Adrenal gland (tissue), 5 donors: ENCODE data around the gene HSPA12B.

ENCODE experiments used
- POLR2A ChIP-seq, 2 donors: fragments of 450-650 bp; IDR thresholded peaks; one replicate each; pipeline ENCODE4 v1.6.1; 2017; ENCODE audit warnings: antibody characterized with exemption in 2 of 2, mild to moderate bottlenecking in 2 of 2, moderate library complexity in 1 of 2
- TF ChIP-seq, protein P1 (sequence below), 6 experiments: fragments of 450-650 bp in 4 of 6; fragments of 200-600 bp in 2 of 6; sonication (generic) in 1 of 6; IDR thresholded peaks; 1 replicate in 5 of 6; 2 replicates in 1 of 6; pipeline versions ENCODE4 v1.5.1 to v1.8.0; 2016 to 2021; ENCODE audit warnings: antibody characterized with exemption in 6 of 6, mild to moderate bottlenecking in 2 of 6, moderate library complexity in 1 of 6
- donor health status: DM: no; HTN: no; CAD: no.

- no peak for TF ChIP-seq POLR2A (IDR thresholded peaks at IDR 0.05)
- TF ChIP-seq, protein P1, sequence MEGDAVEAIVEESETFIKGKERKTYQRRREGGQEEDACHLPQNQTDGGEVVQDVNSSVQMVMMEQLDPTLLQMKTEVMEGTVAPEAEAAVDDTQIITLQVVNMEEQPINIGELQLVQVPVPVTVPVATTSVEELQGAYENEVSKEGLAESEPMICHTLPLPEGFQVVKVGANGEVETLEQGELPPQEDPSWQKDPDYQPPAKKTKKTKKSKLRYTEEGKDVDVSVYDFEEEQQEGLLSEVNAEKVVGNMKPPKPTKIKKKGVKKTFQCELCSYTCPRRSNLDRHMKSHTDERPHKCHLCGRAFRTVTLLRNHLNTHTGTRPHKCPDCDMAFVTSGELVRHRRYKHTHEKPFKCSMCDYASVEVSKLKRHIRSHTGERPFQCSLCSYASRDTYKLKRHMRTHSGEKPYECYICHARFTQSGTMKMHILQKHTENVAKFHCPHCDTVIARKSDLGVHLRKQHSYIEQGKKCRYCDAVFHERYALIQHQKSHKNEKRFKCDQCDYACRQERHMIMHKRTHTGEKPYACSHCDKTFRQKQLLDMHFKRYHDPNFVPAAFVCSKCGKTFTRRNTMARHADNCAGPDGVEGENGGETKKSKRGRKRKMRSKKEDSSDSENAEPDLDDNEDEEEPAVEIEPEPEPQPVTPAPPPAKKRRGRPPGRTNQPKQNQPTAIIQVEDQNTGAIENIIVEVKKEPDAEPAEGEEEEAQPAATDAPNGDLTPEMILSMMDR (IDR thresholded peaks at IDR 0.05): no peak
These were observed 35.5 kb upstream of the HSPA12B start for GRCh38 chr20:3696745-3697587.
